ENCODE results near the gene STAT6.

- no peak for TF ChIP-seq CTCF (IDR thresholded peaks at IDR 0.05; ENCODE audit: insufficient read depth, low read depth, low read length)
- no peak for TF ChIP-seq EZH2 (IDR thresholded peaks at IDR 0.05; ENCODE audit: insufficient read depth, low read length)
These were observed 62.6 kb downstream of the STAT6 start for GRCh38 chr12:57048423-57049118.

Measured in astrocyte (in vitro differentiated cells and primary cell).